ENCODE data around the gene PFDN1. TPM values are rescaled to one million over a fixed set of nuclear protein-coding genes. Genes with fewer than 3 reads are reported as not detected.

PFDN1 gene
- total and polyA plus RNA-seq, 7 donors: 35.9 to 115 (median 55.0) TPM

DNA sequence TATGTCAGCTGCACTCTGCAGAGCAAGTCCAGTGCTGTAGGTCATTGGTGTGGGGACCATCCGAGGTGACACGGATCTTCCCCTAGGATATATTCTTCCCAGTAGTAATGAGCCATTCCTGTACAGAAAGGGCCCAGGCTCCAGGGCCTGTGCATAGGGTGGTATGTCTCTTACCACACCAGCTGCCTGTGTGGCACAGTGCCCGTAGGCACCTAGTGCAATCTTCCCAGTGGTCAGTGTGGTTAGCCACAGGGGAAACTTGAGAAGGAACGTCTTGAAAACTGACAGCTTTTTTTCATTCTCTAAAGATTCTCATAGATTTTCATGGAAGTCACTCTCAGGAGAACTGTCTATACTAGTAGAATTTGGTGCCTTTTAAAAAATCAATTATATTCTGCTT, 88.1 kb downstream of the PFDN1 start:
- WGBS, 3 donors: 27 to 45% (median 28%) methylated on average over 4 of the region's 4 CpGs
- DNase-seq (peak; percentile 79 to 87), ATAC-seq (peak; percentile 86 to 93 (median 92))
- no peaks in the 10 kb centered on the region for H3K9me3 ChIP-seq
- TF ChIP-seq, protein P1, sequence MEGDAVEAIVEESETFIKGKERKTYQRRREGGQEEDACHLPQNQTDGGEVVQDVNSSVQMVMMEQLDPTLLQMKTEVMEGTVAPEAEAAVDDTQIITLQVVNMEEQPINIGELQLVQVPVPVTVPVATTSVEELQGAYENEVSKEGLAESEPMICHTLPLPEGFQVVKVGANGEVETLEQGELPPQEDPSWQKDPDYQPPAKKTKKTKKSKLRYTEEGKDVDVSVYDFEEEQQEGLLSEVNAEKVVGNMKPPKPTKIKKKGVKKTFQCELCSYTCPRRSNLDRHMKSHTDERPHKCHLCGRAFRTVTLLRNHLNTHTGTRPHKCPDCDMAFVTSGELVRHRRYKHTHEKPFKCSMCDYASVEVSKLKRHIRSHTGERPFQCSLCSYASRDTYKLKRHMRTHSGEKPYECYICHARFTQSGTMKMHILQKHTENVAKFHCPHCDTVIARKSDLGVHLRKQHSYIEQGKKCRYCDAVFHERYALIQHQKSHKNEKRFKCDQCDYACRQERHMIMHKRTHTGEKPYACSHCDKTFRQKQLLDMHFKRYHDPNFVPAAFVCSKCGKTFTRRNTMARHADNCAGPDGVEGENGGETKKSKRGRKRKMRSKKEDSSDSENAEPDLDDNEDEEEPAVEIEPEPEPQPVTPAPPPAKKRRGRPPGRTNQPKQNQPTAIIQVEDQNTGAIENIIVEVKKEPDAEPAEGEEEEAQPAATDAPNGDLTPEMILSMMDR (IDR thresholded peaks at IDR 0.05): no peak
- no peak overlapping the region for H3K4me3 ChIP-seq
- no peaks in the 10 kb centered on the region for H3K27me3 ChIP-seq (ENCODE audit: insufficient read depth in 3 of 3, low read length in 2 of 3)
- intact Hi-C loops (cut with DNase I): loop anchor here in 1 of 2 donors (5.0 kb wide), 1 partner anchor 33 kb away; no protein-coding TSS in a partner anchor
- peak overlapping the region; percentile 78 for H3K27ac ChIP-seq
- peaks cover 65% of the 10 kb centered on the region for H3K4me1 ChIP-seq
- H3K36me3 ChIP-seq (ENCODE audit: insufficient read depth in 1 of 2, low read depth in 1 of 2): peaks cover 0 to 13% of the 10 kb centered on the region in 2 donors

DNA sequence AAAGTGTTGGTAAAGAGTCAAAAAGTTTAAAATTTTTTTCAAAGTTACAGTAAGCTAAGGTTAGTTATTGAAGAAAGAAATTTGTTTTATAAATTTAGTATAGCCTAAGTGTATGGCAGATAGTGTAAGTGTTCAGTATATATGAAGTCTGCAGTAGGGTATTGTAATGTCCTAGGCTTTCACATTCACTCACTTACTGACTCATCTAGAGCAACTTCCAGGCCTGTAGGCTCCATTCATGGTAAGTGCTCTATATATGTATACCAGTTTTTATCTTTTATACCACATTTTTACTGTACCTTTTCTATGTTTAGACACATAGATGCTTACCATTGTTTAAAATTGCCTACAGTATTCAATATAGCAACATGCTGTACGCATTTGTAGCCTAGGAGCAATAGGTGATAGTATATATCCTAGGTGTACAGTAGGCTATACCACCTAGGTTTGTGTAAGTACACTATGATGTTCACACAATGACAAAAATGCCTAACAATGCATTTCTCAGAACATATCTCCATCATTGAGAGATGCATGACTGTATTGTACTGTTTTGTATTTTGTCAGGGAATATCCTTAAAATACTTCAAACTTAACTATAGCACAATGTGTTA, 89.4 kb downstream of the PFDN1 start:
- Histone ChIP-seq H3K9me3 (no peaks in the 10 kb centered on the region), H3K27me3 (ENCODE audit: insufficient read depth in 3 of 3, low read length in 2 of 3) (no peaks in the 10 kb centered on the region), H3K36me3 (ENCODE audit: insufficient read depth in 1 of 2, low read depth in 1 of 2) (peaks cover 0 to 13% of the 10 kb centered on the region in 2 donors), H3K4me3 (no peak overlapping the region), H3K4me1 (peaks cover 51% of the 10 kb centered on the region), H3K27ac (peak overlapping the region; percentile 78)
- intact Hi-C loops (cut with DNase I): no loop called here
- WGBS, 3 donors: 98 to 100% (median 100%) methylated on average over 1 of the region's 1 CpG
- no peak for ATAC-seq
- TF ChIP-seq, protein P1 (IDR thresholded peaks at IDR 0.05): no peak
- no peak for DNase-seq

DNA sequence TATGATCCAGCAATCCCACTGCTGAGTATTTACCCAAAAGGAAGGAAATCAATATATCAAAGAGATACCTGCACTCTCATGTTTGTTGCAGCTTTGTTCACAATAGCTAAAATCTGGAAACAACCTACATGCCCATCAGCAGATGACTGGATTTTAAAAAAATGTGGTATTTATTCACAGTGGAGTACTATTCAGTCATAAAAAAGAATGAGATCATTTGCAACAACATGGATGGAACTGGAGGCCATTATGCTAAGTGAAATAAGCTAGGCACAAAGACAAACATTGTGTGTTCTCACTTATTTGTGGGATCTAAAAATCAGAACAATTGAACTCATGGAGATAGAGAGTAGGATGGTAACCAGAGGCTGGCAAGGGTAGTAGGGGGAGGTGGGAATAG, 94.8 kb downstream of the PFDN1 start:
- Histone ChIP-seq H3K4me3 (no peak overlapping the region), H3K4me1 (peaks cover 44% of the 10 kb centered on the region), H3K36me3 (ENCODE audit: insufficient read depth in 1 of 2, low read depth in 1 of 2) (peaks cover 3 to 13% of the 10 kb centered on the region in 2 donors), H3K27me3 (ENCODE audit: insufficient read depth in 3 of 3, low read length in 2 of 3) (no peaks in the 10 kb centered on the region), H3K9me3 (no peaks in the 10 kb centered on the region), H3K27ac (peak overlapping the region; percentile 75)
- DNase-seq: no peak
- no peak for ATAC-seq
- intact Hi-C loops (cut with DNase I): no loop called here
- TF ChIP-seq, protein P1 (IDR thresholded peaks at IDR 0.05): no peak

DNA sequence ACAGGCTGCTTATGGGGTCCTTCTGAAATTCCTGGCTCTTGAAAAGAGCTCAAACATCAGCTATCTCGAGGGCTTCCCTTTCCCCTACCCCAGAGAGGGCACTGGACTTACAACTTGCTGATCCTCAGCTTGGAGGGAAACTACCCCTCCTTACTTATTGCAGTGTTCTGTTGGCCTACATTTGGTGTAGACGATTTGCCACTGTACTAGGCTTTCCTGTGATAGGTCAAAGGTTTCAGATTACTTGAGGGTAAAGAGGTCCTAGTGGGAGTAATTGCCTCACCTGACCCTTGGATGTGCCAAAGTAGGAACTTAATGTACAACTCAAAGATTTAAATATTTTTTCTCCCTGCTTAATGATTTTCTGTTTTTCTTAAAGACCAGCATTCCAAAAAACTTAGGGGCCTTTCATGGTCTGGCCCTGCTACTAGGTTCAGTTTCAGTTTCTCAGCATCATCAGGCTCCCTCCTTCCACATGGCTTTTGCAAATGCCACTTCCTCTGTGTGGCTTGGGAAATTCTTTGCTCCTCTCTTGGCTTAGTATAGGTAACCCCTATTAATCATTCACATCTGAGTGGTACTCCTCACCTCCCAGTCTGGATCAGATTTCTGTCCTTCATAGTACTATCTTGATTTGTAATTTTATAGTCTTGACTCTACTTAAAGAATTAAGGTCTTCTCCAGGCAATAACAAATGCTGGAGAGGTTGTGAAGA, 95.5 kb downstream of the PFDN1 start:
- peaks cover 3 to 13% of the 10 kb centered on the region in 2 donors for H3K36me3 ChIP-seq (ENCODE audit: insufficient read depth in 1 of 2, low read depth in 1 of 2)
- TF ChIP-seq, protein P1 (IDR thresholded peaks at IDR 0.05): no peak
- H3K4me1 ChIP-seq: peaks cover 51% of the 10 kb centered on the region
- H3K27ac ChIP-seq: peak overlapping the region; percentile 75
- DNase-seq (no peak), ATAC-seq (peak in 3 of 4 donors; percentile 20 to 45 (median 35))
- intact Hi-C loops (cut with DNase I): no loop called here
- no peak overlapping the region for H3K4me3 ChIP-seq
- no peaks in the 10 kb centered on the region for H3K9me3 ChIP-seq
- WGBS, 3 donors: 23 to 48% (median 24%) methylated on average over 2 of the region's 2 CpGs
- no peaks in the 10 kb centered on the region for H3K27me3 ChIP-seq (ENCODE audit: insufficient read depth in 3 of 3, low read length in 2 of 3)
